Ovary (tissue), 3 donors: ENCODE measurements around the gene SEMA5A.

ENCODE experiments used
- CTCF ChIP-seq, 3 donors: fragments of 450-650 bp in 2 of 3; fragments of 200-600 bp in 1 of 3; IDR thresholded peaks; one replicate each; pipeline versions ENCODE4 v1.5.1 to v1.8.0; 2016 to 2022; ENCODE audit warnings: antibody characterized with exemption in 3 of 3, mild to moderate bottlenecking in 1 of 3
- EP300 ChIP-seq: sonication (generic); formaldehyde crosslinking; IDR thresholded peaks from one replicate; pipeline ENCODE4 v1.6.1; 2017; ENCODE audit warnings: antibody characterized with exemption
- POLR2A ChIP-seq: fragments of 450-650 bp; IDR thresholded peaks from one replicate; pipeline ENCODE4 v1.6.1; 2017; ENCODE audit warnings: antibody characterized with exemption, mild to moderate bottlenecking, moderate library complexity
- donor health status: DM: no; HTN: no; CAD: no.

- no peak for TF ChIP-seq POLR2A
- TF ChIP-seq CTCF (IDR thresholded peaks at IDR 0.05) = no peak
- TF ChIP-seq EP300 = no peak
These were observed 46.4 kb downstream of the SEMA5A start for GRCh38 chr5:9499498-9499876.
